H1 (cell line): ENCODE data around the gene TMEM107. TPM values are rescaled to one million over a fixed set of nuclear protein-coding genes. Genes with fewer than 3 reads are reported as not detected.
A peak's percentile ranks its signal among the peaks of the same experiment; 100 is the strongest.

Experiments
- CTCF ChIA-PET: fragments of 300-600 bp; sonication (Branson Sonifier 250); formaldehyde crosslinking; loops from one replicate; lab custom pipeline; 2021; ENCODE audit not compliant: partially characterized antibody; lab: Charles Lee
- POLR2A ChIA-PET: fragments of 300-600 bp; sonication (Branson Sonifier 250); formaldehyde crosslinking; loops from one replicate; lab custom pipeline; 2021; ENCODE audit warnings: inconsistent platforms; ENCODE audit not compliant: partially characterized antibody; lab: Charles Lee
- DNase-seq, 2 experiments: peaks; one replicate each; pipeline versions ENCODE4 v3.0.0 to v3.0.0-alpha.2; 2010 to 2022; ENCODE audit warnings: low spot score in 2 of 2, low read depth in 1 of 2, mixed read lengths in 1 of 2
- FAIRE-seq: peaks from 2 replicates; lab custom pipeline; 2011; peaks lifted over from hg19 to GRCh38; lab: Jason Lieb, UNC
- H2AFZ ChIP-seq: 2 replicates; pipeline ENCODE4 v1.8.1; 2012; ENCODE audit warnings: low read length, inconsistent platforms
- H2AK5ac ChIP-seq: 2 replicates; pipeline ENCODE4 v1.6.1; 2013; ENCODE audit warnings: low read depth, low read length
- H2BK120ac ChIP-seq: replicated peaks from 2 replicates; pipeline ENCODE3; 2013; ENCODE audit warnings: low read depth, low read length, inconsistent platforms
- H2BK12ac ChIP-seq: 2 replicates; pipeline ENCODE4 v1.6.1; 2013; ENCODE audit warnings: low read depth, low read length
- H2BK15ac ChIP-seq: 2 replicates; pipeline ENCODE4 v1.6.1; 2013; ENCODE audit warnings: low read length
- H2BK20ac ChIP-seq: 2 replicates; pipeline ENCODE4 v1.6.1; 2013; ENCODE audit warnings: low read length
- H2BK5ac ChIP-seq: 2 replicates; pipeline ENCODE4 v1.6.1; 2013; ENCODE audit warnings: low read depth, low read length
- H3K14ac ChIP-seq: 2 replicates; pipeline ENCODE4 v1.6.1; 2013; ENCODE audit warnings: inconsistent platforms; ENCODE audit not compliant: insufficient read length
- H3K18ac ChIP-seq: 2 replicates; pipeline ENCODE4 v1.6.1; 2013; ENCODE audit warnings: low read length; ENCODE audit errors: extremely low read depth
- H3K23ac ChIP-seq: 2 replicates; pipeline ENCODE4 v1.6.1; 2013; ENCODE audit warnings: inconsistent platforms; ENCODE audit not compliant: insufficient read length
- H3K23me2 ChIP-seq: 2 replicates; pipeline ENCODE4 v1.6.1; 2013; ENCODE audit warnings: low read depth, low read length
- H3K27ac ChIP-seq: 2 replicates; pipeline ENCODE4 v1.6.1; 2011; ENCODE audit warnings: low read depth, low read length, inconsistent platforms
- H3K27me3 ChIP-seq, 4 experiments: replicated peaks in 1 of 4; 1 replicate in 1 of 4; 2 replicates in 3 of 4; pipeline versions ENCODE4 v1.6.1 to v1.8.1; 2011 to 2013; ENCODE audit warnings: low read length in 3 of 4, mild to moderate bottlenecking in 3 of 4, inconsistent platforms in 2 of 4, mixed read lengths in 2 of 4, moderate library complexity in 1 of 4; ENCODE audit not compliant: control insufficient read depth in 3 of 4, insufficient read depth in 3 of 4; ENCODE audit errors: extremely low read depth in 1 of 4
- H3K36me3 ChIP-seq, 4 experiments: 2 replicates each; pipeline versions ENCODE4 v1.6.1 to v1.8.1; 2011 to 2013; ENCODE audit warnings: mild to moderate bottlenecking in 4 of 4, low read length in 3 of 4, moderate library complexity in 2 of 4, control low read depth in 1 of 4, inconsistent platforms in 1 of 4; ENCODE audit not compliant: insufficient read depth in 4 of 4, control insufficient read depth in 2 of 4
- H3K4ac ChIP-seq: replicated peaks from 2 replicates; pipeline ENCODE3; 2013; ENCODE audit warnings: low read length, low read depth, mixed read lengths, inconsistent platforms; ENCODE audit not compliant: insufficient read length
- H3K4me1 ChIP-seq, 4 experiments: replicated peaks in 1 of 4; 1 replicate in 1 of 4; 2 replicates in 3 of 4; pipeline versions ENCODE4 v1.6.1 to v1.8.1; 2011 to 2013; ENCODE audit warnings: low read length in 3 of 4, inconsistent platforms in 2 of 4, mixed read lengths in 1 of 4; ENCODE audit not compliant: insufficient read depth in 4 of 4, control insufficient read depth in 3 of 4
- H3K4me2 ChIP-seq, 2 experiments: 2 replicates each; pipeline versions ENCODE4 v1.6.1 to v1.8.1; 2011 to 2013; ENCODE audit warnings: low read depth in 2 of 2, low read length in 2 of 2, control low read depth in 1 of 2, inconsistent platforms in 1 of 2, mild to moderate bottlenecking in 1 of 2; ENCODE audit not compliant: insufficient read depth in 1 of 2
- H3K4me3 ChIP-seq, 4 experiments: fragments of 200-600, 300-600 bp in 1 of 4; sonication (generic), shearing (Covaris generic), sonication (Bioruptor Twin) in 1 of 4; 2 replicates each; pipeline versions ENCODE4 v1.5.1 to v1.8.1; 2011 to 2016; ENCODE audit warnings: low read length in 4 of 4, low read depth in 3 of 4, control low read depth in 2 of 4, inconsistent platforms in 2 of 4, mild to moderate bottlenecking in 2 of 4, mixed read lengths in 1 of 4, moderate library complexity in 1 of 4; ENCODE audit not compliant: insufficient read depth in 2 of 4; ENCODE audit errors: extremely low read depth in 1 of 4
- H3K56ac ChIP-seq: replicated peaks from 2 replicates; pipeline ENCODE3; 2013; ENCODE audit warnings: low read depth, mild to moderate bottlenecking, mixed read lengths, low read length, inconsistent platforms; ENCODE audit not compliant: insufficient read length
- H3K79me1 ChIP-seq: 2 replicates; pipeline ENCODE4 v1.6.1; 2013; ENCODE audit warnings: low read depth, low read length, control low read depth
- H3K79me2 ChIP-seq, 2 experiments: 2 replicates each; pipeline versions ENCODE4 v1.6.1 to v1.8.1; 2012 to 2013; ENCODE audit warnings: low read length in 2 of 2, mild to moderate bottlenecking in 2 of 2, inconsistent platforms in 1 of 2; ENCODE audit not compliant: insufficient read depth in 2 of 2, control insufficient read depth in 1 of 2
- H3K9ac ChIP-seq, 4 experiments: replicated peaks in 1 of 4; 1 replicate in 1 of 4; 2 replicates in 3 of 4; pipeline versions ENCODE4 v1.6.1 to v1.8.1; 2011 to 2013; ENCODE audit warnings: low read depth in 3 of 4, low read length in 3 of 4, control low read depth in 2 of 4, mild to moderate bottlenecking in 2 of 4, moderate library complexity in 2 of 4, inconsistent platforms in 1 of 4; ENCODE audit errors: extremely low read depth in 1 of 4
- H3K9me3 ChIP-seq, 2 experiments: 2 replicates each; pipeline versions ENCODE4 v1.6.1 to v1.8.1; 2012 to 2013; ENCODE audit warnings: mild to moderate bottlenecking in 2 of 2, moderate library complexity in 2 of 2, control low read depth in 1 of 2, inconsistent platforms in 1 of 2, low read depth in 1 of 2, low read length in 1 of 2, mixed read lengths in 1 of 2; ENCODE audit not compliant: insufficient read depth in 2 of 2
- H4K20me1 ChIP-seq, 2 experiments: replicated peaks in 1 of 2; 2 replicates each; pipeline versions ENCODE3 to v1.8.1; 2011 to 2013; ENCODE audit warnings: inconsistent platforms in 2 of 2, low read length in 2 of 2, mild to moderate bottlenecking in 1 of 2; ENCODE audit not compliant: insufficient read depth in 2 of 2, control insufficient read depth in 1 of 2
- H4K5ac ChIP-seq: 2 replicates; pipeline ENCODE4 v1.6.1; 2013; ENCODE audit warnings: low read length, low read depth, mixed read lengths, inconsistent platforms; ENCODE audit not compliant: insufficient read length
- H4K8ac ChIP-seq: 2 replicates; pipeline ENCODE4 v1.8.0; 2013; ENCODE audit warnings: mild to moderate bottlenecking, moderate library complexity, low read length, inconsistent platforms; ENCODE audit not compliant: insufficient read depth; ENCODE audit errors: extremely low read depth
- H4K91ac ChIP-seq: replicated peaks from 2 replicates; pipeline ENCODE3; 2013; ENCODE audit warnings: low read length, mixed read lengths, inconsistent platforms; ENCODE audit not compliant: insufficient read length
- BACH1 ChIP-seq: IDR thresholded peaks from 2 replicates; pipeline ENCODE4 v1.6.1; 2012; ENCODE audit warnings: low read length, improper control_type of control experiment
- CHD1 ChIP-seq: IDR thresholded peaks from 2 replicates; pipeline ENCODE4 v1.6.1; 2012; ENCODE audit warnings: low read depth, low read length, improper control_type of control experiment
- GTF2F1 ChIP-seq: IDR thresholded peaks from 2 replicates; pipeline ENCODE4 v1.6.1; 2012; ENCODE audit warnings: low read depth, low read length, improper control_type of control experiment, borderline replicate concordance
- RBBP5 ChIP-seq: IDR thresholded peaks from 2 replicates; pipeline ENCODE4 v1.7.1; 2012; ENCODE audit warnings: low read depth, mild to moderate bottlenecking, inconsistent platforms, low read length, moderate library complexity, borderline replicate concordance
- SIX5 ChIP-seq: IDR thresholded peaks from 2 replicates; pipeline ENCODE4 v1.6.1; 2011; ENCODE audit warnings: mild to moderate bottlenecking, low read depth, low read length
- SP1 ChIP-seq: IDR thresholded peaks from 2 replicates; pipeline ENCODE4 v1.6.1; 2011; ENCODE audit warnings: low read depth, low read length
- SP2 ChIP-seq: IDR thresholded peaks from 2 replicates; pipeline ENCODE4 v1.6.1; 2012; ENCODE audit warnings: mild to moderate bottlenecking, low read length, inconsistent platforms
- TEAD4 ChIP-seq: IDR thresholded peaks from 2 replicates; pipeline ENCODE4 v1.6.1; 2012; ENCODE audit warnings: low read depth, low read length, inconsistent platforms, mixed read lengths
- WGBS, 2 experiments: shearing (Covaris generic) in 1 of 2; methylation state at CpG; one replicate each; pipeline versions ENCODE4 v1.1.6 to v1.1.7; 2013 to 2015; ENCODE audit warnings: low lambda C conversion rate in 2 of 2, mixed read lengths in 2 of 2, inconsistent platforms in 1 of 2, low coverage in 1 of 2, missing lambda C conversion rate in 1 of 2; ENCODE audit not compliant: insufficient replicate concordance in 2 of 2, insufficient coverage in 1 of 2, insufficient read length in 1 of 2; ENCODE audit errors: extremely low coverage in 1 of 2, missing lambda C conversion rate in 1 of 2; 5-methylcytosine and 5-hydroxymethylcytosine counted together
- polyA plus RNA-seq, 7 experiments: library from polyadenylated mRNA; depleted of rRNA in 3 of 7; stranded (reverse) in 5 of 7; unstranded in 2 of 7; fragments of >200 nt in 5 of 7; fragments of 200-250 nt in 2 of 7; gene quantifications; 1 replicate in 5 of 7; 2 replicates in 1 of 7; 4 replicates in 1 of 7; pipeline versions ENCODE4 v1.2.1 to v1.2.3, GENCODE V29; 2011 to 2013; ENCODE audit warnings: missing spikeins in 2 of 7, mixed read lengths in 2 of 7
- total RNA-seq: library from RNA; stranded (reverse); fragmentation: NEBNext Ultra II Directional; extraction: Animal tissue kit (Norgen Biotek cat#: 25700); gene quantifications from 2 replicates; pipeline ENCODE4 v1.2.1, GENCODE V29; 2021
- TF ChIP-seq, protein P1 (sequence below): IDR thresholded peaks from 2 replicates; pipeline ENCODE4 v1.6.1; 2011; ENCODE audit warnings: low read depth, mild to moderate bottlenecking, low read length; ENCODE audit not compliant: insufficient read depth
- TF ChIP-seq, protein P2 (sequence below): IDR thresholded peaks from 2 replicates; pipeline ENCODE4 v1.6.1; 2012; ENCODE audit warnings: low read length, inconsistent platforms

Gene TMEM107
- total and polyA plus RNA-seq, 2 of the 8 experiments (the other 6 are each of a cell fraction or from before 2014, with no cell fraction given), result 17.3 to 21.5 TPM

DNA sequence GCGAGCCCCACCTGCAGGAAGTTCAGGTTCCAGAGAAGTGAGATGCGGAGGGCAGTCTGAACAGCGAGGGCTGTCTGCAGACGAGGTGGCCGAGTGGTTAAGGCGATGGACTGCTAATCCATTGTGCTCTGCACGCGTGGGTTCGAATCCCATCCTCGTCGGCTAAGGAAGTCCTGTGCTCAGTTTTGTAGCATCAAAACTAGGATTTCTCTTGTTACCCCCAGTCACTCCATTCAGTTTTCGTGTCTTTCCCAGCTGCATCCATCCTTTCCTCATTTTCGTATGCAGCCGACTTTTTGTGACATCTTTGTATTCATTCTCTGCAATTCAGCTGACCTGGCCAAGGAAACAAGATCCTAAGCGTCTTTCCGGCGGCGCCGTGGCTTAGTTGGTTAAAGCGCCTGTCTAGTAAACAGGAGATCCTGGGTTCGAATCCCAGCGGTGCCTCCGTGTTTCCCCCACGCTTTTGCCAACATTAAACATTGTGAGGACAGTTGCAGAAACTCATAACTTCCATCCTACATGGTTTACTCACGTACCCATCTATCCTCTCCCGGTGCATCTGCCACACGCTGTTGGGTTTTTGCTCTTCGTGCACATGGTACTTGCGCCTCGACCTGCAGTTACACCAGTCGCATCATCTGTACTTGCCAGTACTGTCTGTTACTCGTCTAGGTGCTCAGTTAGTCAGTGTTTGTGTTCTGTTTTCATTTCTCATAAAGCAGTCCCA, 10.8 kb upstream of the TMEM107 start:
- H3K14ac ChIP-seq, result no peak overlapping the region
- H3K36me3 ChIP-seq, result no peaks in the 10 kb centered on the region
- H3K9ac ChIP-seq, result peak overlapping the region in 3 of 4 experiments; percentile 64 to 71 (median 67)
- ChIA-PET CTCF (interaction anchor here (0.6 to 3.7 kb wide), 7 partner anchors 28 to 557 kb away, joined by 3 to 26 read pairs (median 4); no protein-coding TSS in a partner anchor), POLR2A (interaction anchor here (1.0 to 19.9 kb wide), 9 partner anchors 10 to 62 kb away, joined by 3 to 373 read pairs (median 8); partner anchors contain the start of genes AURKB, CTC1, PFAS and TMEM107)
- H3K4me3 ChIP-seq, result peak overlapping the region; percentile 79 to 99 (median 93)
- no peak overlapping the region; the same call in 1 of the 2 replicates for H3K18ac ChIP-seq
- no peaks in the 10 kb centered on the region for H3K79me2 ChIP-seq
- H3K4me2 ChIP-seq, result peak overlapping the region; percentile 86 to 98
- peak; percentile 92 to 100 for DNase-seq
- H2AFZ ChIP-seq, result peak overlapping the region; percentile 83; the same call in 1 of the 2 replicates
- H3K27me3 ChIP-seq, result peaks cover 2 to 17% (median 11%) of the 10 kb centered on the region in 4 experiments
- no peaks in the 10 kb centered on the region for H3K9me3 ChIP-seq
- no peak overlapping the region for H2AK5ac ChIP-seq
- H2BK5ac ChIP-seq, result no peak overlapping the region
- peaks cover 4 to 17% (median 10%) of the 10 kb centered on the region in 4 experiments; a peak in 6 of 7 replicates for H3K4me1 ChIP-seq
- no peak overlapping the region for H2BK120ac ChIP-seq
- peak overlapping the region; percentile 4 for H4K5ac ChIP-seq
- no peak overlapping the region for H2BK12ac ChIP-seq
- peak; percentile 76 for FAIRE-seq
- H2BK15ac ChIP-seq, result no peak overlapping the region
- H2BK20ac ChIP-seq, result no peak overlapping the region
- peaks cover 16% of the 10 kb centered on the region for H3K23me2 ChIP-seq
- WGBS, 2 experiments, result 1% methylated on average over 32 of the region's 32 CpGs; no CpG with 5 or more reads in 1 of the 2 experiments
- H3K56ac ChIP-seq, result no peak overlapping the region
- peak overlapping the region; percentile 50; the same call in 1 of the 2 replicates for H3K27ac ChIP-seq
- no peak overlapping the region for H3K23ac ChIP-seq
- H4K20me1 ChIP-seq, result peaks cover 2 to 6% of the 10 kb centered on the region in 2 experiments
- H3K79me1 ChIP-seq, result no peaks in the 10 kb centered on the region
- no peak overlapping the region for H4K8ac ChIP-seq
- H3K4ac ChIP-seq, result no peak overlapping the region
- H4K91ac ChIP-seq, result no peak overlapping the region
- TF ChIP-seq SIX5, result no peak
- peak; percentile 88 for TF ChIP-seq TEAD4
- no peak; the same call in 1 of the 2 replicates for TF ChIP-seq RBBP5
- TF ChIP-seq, protein P1, sequence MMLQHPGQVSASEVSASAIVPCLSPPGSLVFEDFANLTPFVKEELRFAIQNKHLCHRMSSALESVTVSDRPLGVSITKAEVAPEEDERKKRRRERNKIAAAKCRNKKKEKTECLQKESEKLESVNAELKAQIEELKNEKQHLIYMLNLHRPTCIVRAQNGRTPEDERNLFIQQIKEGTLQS, result no peak
- no peak for TF ChIP-seq SP1
- TF ChIP-seq BACH1, result no peak
- no peak for TF ChIP-seq CHD1
- TF ChIP-seq, protein P2, sequence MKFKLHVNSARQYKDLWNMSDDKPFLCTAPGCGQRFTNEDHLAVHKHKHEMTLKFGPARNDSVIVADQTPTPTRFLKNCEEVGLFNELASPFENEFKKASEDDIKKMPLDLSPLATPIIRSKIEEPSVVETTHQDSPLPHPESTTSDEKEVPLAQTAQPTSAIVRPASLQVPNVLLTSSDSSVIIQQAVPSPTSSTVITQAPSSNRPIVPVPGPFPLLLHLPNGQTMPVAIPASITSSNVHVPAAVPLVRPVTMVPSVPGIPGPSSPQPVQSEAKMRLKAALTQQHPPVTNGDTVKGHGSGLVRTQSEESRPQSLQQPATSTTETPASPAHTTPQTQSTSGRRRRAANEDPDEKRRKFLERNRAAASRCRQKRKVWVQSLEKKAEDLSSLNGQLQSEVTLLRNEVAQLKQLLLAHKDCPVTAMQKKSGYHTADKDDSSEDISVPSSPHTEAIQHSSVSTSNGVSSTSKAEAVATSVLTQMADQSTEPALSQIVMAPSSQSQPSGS, result peak; percentile 84
- no peak for TF ChIP-seq GTF2F1
- no peak for TF ChIP-seq SP2
